ENCODE measurements around the gene ALDH16A1. TPM values are rescaled to one million over a fixed set of nuclear protein-coding genes. Genes with fewer than 3 reads are reported as not detected.

ALDH16A1 gene
- total and polyA plus RNA-seq, 10 donors, result 38.7 to 99.9 (median 49.9) TPM

DNA sequence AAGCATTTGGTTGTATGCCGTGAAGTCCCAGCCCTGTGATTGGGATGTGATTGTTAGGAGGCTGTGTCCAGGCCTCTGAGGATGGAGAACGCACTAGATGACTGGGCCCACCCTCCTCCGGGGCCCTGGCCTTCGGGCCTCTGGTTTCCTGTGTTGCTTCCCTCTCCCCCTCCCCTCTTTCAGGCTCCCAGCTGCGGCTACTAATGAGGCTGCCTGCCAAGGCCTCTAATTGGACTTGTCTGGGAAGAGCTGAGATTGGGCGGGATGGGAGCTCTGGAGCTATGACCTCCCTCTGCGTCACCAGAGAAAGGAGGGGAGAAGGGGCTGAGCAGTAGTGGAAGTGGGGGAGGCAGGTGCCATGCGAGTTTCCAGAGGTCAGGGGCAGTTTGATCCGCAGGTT is 39.7 kb upstream of the ALDH16A1 start:
- H3K4me3 ChIP-seq, result no peak overlapping the region
- H3K36me3 ChIP-seq, result no peaks in the 10 kb centered on the region
- peaks cover 0 to 21% (median 0%) of the 10 kb centered on the region in 7 donors for H3K27me3 ChIP-seq (replicated peaks in 1 of 7)
- H3K9me3 ChIP-seq, result no peaks in the 10 kb centered on the region
- no peak for DNase-seq
- H3K27ac ChIP-seq, result no peak overlapping the region
- 50 to 73% (median 59%) methylated on average over 8 to 9 of the region's 9 CpGs for WGBS, 5 donors
- intact Hi-C loops (cut with DNase I; ENCODE audit: low total_unique reads), result no loop called here
- peaks cover 5 to 38% (median 24%) of the 10 kb centered on the region in 6 donors for H3K4me1 ChIP-seq
- no peak for TF ChIP-seq CTCF (IDR thresholded peaks at IDR 0.05 in 8 of 11, conservative IDR thresholded peaks at IDR 0.05 in 3 of 11)
- no peak for TF ChIP-seq POLR2A (IDR thresholded peaks at IDR 0.05)
- TF ChIP-seq POLR2AphosphoS5 (IDR thresholded peaks at IDR 0.05), result no peak

DNA sequence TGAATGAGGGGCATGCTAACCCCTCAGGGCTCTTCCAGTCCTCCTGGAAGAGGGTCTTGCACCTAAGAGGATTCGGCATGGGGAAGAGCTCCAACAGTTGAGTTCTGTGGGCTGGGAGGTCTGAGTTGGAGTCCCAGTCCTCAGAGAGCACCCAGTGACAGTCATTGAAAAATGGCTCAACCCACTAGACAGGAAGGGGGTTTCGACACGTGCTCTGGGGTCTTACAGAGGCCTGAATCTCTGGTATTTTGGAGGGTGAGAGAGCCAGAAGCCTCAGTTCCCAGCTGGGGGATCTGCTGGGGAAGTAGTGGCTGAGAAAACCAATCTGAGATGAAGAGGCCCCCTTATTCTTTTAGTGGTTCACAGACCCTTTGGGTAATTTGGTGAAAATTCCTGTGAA is 38.8 kb upstream of the ALDH16A1 start:
- Histone ChIP-seq H3K9me3 (no peaks in the 10 kb centered on the region), H3K4me1 (peaks cover 5 to 29% (median 15%) of the 10 kb centered on the region in 6 donors), H3K36me3 (no peaks in the 10 kb centered on the region), H3K27me3 (replicated peaks in 1 of 7) (peaks cover 0 to 31% (median 3%) of the 10 kb centered on the region in 7 donors), H3K27ac (no peak overlapping the region), H3K4me3 (no peak overlapping the region)
- TF ChIP-seq POLR2A (IDR thresholded peaks at IDR 0.05), result no peak
- TF ChIP-seq POLR2AphosphoS5 (IDR thresholded peaks at IDR 0.05), result no peak
- no peak for TF ChIP-seq CTCF (IDR thresholded peaks at IDR 0.05 in 8 of 11, conservative IDR thresholded peaks at IDR 0.05 in 3 of 11)
- 51 to 89% (median 73%) methylated on average over 3 of the region's 3 CpGs for WGBS, 5 donors
- DNase-seq, result no peak
- intact Hi-C loops (cut with DNase I; ENCODE audit: low total_unique reads), result no loop called here

- Histone ChIP-seq H3K27me3 (replicated peaks in 1 of 7) (peaks cover 0 to 41% (median 6%) of the 10 kb centered on the region in 7 donors), H3K27ac (no peak overlapping the region), H3K9me3 (no peaks in the 10 kb centered on the region), H3K4me3 (no peak overlapping the region), H3K4me1 (peaks cover 0 to 19% (median 6%) of the 10 kb centered on the region in 6 donors), H3K36me3 (no peaks in the 10 kb centered on the region)
- WGBS, 5 donors, result 51 to 70% (median 68%) methylated on average over 6 to 15 of the region's 15 CpGs
- intact Hi-C loops (cut with DNase I; ENCODE audit: low total_unique reads), result no loop called here
- no peak for TF ChIP-seq POLR2A (IDR thresholded peaks at IDR 0.05)
- no peak for TF ChIP-seq CTCF (IDR thresholded peaks at IDR 0.05 in 8 of 11, conservative IDR thresholded peaks at IDR 0.05 in 3 of 11)
- no peak for TF ChIP-seq POLR2AphosphoS5 (IDR thresholded peaks at IDR 0.05)
- DNase-seq, result no peak
These were observed 37.8 kb upstream of the ALDH16A1 start for GRCh38 chr19:49415102-49415809.

- DNase-seq, result no peak
- Histone ChIP-seq H3K9me3 (no peaks in the 10 kb centered on the region), H3K4me3 (no peak overlapping the region), H3K36me3 (no peaks in the 10 kb centered on the region), H3K27me3 (replicated peaks in 1 of 7) (peaks cover 0 to 46% (median 11%) of the 10 kb centered on the region in 7 donors), H3K27ac (no peak overlapping the region), H3K4me1 (peaks cover 0 to 22% (median 9%) of the 10 kb centered on the region in 6 donors)
- 76 to 88% (median 83%) methylated on average over 2 of the region's 2 CpGs for WGBS, 5 donors
- intact Hi-C loops (cut with DNase I; ENCODE audit: low total_unique reads), result no loop called here
- TF ChIP-seq POLR2AphosphoS5 (IDR thresholded peaks at IDR 0.05) (no peak), CTCF (IDR thresholded peaks at IDR 0.05 in 8 of 11, conservative IDR thresholded peaks at IDR 0.05 in 3 of 11) (no peak), POLR2A (IDR thresholded peaks at IDR 0.05) (no peak)
These were observed 37.2 kb upstream of the ALDH16A1 start for GRCh38 chr19:49415810-49416200.
